NCI-H1694 (cell line): ENCODE results near the gene SYNPO2.
"Not testable (repeated sequence)": the region's sequence is repeated elsewhere in the genome, so short reads cannot be mapped to it uniquely, and the experiment has no call there.

Source experiments
- DNase-seq: peaks from one replicate; lab custom pipeline; 2025; lab: John Stamatoyannopoulos, UW

SYNPO2 gene

GRCh38 chr4:118975449-118976192 is 87.0 kb downstream of the SYNPO2 start:
- DNase-seq = no peak

GRCh38 chr4:118976193-118976560 is 87.5 kb downstream of the SYNPO2 start:
- DNase-seq = not testable (repeated sequence)

DNA sequence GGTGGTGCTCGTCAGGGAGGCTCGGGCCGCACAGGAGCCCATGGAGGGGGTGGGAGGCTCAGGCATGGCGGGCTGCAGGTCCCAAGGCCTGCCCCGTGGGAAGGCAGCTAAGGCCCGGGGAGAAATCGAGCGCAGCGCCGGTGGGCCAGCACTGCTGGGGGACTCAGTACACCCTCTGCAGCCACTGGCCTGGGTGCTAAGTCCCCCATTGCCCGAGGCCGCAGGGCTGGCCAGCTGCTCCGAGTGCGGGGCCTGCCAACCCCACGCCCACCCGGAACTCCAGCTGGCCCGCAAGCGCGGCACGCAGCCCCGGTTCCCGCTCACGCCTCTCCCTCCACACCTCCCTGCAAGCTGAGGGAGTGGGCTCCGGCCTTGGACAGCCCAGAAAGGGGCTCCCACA is 88.4 kb downstream of the SYNPO2 start:
- not testable (repeated sequence) for DNase-seq

DNA sequence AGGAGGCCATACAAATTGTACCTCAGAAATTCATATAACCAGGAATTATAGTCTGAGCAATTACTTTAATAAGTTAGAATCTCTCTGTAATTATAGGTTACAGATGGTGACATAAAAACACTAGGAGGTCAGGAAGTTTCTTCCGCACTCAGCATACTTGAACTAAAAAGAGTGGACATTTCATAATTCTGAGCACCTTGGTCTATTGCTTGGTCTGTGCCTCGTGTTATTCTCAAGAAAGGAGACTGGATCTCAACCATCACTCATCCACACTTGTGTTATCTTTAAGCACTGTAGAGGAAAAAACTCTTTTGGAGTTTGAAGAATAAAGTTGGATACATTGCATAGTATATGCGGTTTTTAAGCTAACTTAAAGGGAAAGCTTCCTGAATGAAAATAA is 91.1 kb downstream of the SYNPO2 start:
- no peak for DNase-seq

- DNase-seq = no peak
Measured at GRCh38 chr4:118981171-118981838, 92.7 kb downstream of the SYNPO2 start.

- peak; percentile 59 for DNase-seq
Measured at GRCh38 chr4:118981839-118982381, 93.3 kb downstream of the SYNPO2 start.

- no peak for DNase-seq
Measured at GRCh38 chr4:118983293-118983692, 94.6 kb downstream of the SYNPO2 start.

- DNase-seq = no peak
Measured at GRCh38 chr4:118983831-118984230, 95.2 kb downstream of the SYNPO2 start.

DNA sequence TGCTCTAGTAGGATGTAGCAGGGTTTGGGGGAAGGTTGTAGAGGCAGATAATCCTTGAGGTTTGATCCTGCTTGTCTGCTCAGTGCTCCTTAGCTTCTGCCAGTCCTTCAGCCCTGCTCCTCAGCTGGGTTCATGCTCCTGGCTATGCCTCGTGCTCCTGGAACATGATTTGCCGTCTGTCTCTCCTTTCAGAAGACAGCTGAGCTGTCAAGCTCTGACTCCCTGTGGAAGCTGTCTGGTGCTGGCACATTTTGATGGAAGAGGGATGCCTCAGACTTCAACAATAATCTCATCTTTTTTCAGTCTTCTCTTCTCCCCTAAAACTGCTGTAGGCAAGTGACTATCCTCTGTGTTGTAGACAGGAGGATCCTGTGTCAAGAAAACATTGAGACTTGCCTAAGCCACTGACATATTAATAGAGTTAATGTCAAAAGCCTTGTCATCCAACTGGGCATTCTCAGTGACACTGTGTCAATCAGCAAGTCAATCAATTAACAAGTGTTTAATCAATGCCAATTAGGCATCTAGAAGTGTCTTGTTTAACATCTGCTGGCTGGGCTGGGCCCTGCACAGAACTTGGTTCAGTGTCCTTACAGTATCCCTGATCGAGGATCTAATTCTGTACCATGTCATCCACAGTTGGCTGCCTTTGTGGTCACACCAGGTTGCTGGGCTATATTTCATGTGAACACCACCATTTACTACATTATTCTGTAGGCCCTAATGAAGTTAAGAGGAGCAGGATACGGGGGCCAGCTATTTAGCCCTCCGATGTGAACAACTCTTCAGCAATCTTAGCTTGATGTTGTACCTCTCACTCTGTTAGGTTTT is 96.7 kb downstream of the SYNPO2 start:
- no peak for DNase-seq

DNA sequence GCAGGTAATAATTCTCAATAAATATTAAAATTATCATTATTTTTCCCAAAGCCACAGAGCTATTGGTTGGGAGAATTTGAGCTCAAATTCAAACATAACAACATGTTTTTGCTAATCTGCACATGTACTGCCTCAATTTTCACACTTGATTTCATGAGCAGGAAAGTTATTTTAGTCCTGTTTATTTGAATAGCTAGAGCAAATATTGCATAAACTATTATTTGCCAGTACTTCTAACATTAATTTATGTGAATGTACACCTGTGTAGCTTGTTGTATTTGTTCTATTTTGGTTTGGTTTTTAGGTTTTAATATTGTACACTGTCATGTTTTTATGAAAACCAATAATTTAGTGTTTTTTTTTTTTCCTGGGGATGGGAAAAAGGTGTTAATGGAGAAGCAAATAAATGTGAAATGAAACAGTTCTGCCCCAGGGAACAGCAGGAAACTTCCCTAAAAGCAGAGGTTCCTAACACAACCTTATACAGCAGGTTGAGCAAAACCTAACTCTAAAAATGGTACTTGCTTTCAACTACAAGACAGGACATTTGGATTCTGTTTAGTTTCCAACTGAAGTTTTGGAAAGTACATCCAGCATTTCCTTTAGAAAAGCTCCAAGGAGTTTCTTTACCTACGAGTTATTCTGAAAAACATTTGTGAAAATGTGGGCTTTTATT is 99.4 kb downstream of the SYNPO2 start:
- no peak for DNase-seq

GRCh38 chr4:118988635-118988972 is 100.0 kb downstream of the SYNPO2 start:
- DNase-seq = no peak

- no peak for DNase-seq
Measured at GRCh38 chr4:118989098-118990080, 100.7 kb downstream of the SYNPO2 start.

DNA sequence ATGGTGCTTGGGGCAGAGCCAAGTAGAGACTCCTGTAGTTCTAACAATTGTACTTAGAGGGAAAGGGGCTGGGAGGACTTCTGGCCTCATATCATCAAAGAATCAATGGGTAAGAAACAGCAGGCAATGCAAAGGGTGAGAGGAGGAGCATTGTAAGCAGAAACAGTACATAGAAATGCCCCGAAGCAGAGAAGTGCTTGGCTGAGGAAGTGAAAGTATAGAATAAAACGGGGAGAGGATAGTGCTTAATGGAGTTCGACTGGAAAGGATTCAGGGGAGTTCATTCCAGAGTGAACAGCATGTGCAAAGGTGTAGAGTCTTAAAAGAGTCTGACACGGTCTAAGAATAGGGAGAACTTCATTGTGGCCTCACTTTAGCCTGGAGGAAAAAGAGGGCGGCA is 103.0 kb downstream of the SYNPO2 start:
- DNase-seq = no peak

GRCh38 chr4:118992149-118992548 is 103.5 kb downstream of the SYNPO2 start:
- no peak for DNase-seq

- no peak for DNase-seq
Measured at GRCh38 chr4:118993333-118993732, 104.7 kb downstream of the SYNPO2 start.

DNA sequence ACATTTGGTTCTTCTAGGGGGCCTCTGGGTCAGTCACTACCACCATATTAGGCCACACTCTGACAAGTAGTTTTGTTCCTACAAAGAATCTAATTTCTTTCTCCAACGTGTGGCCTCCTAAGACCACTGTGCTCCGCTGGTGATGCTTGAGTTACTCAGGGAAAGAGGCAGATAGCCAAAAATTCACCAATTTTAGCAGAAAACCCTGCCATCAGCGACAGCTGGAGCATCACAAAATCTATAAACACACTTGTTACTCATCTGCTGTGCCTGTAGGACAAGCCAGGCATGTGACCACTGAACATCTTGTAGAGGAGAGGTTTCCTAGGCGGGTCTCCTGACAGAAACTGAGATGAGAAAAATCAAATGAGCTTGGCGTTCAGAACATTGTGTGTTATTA is 105.4 kb downstream of the SYNPO2 start:
- DNase-seq = peak; percentile 74

DNA sequence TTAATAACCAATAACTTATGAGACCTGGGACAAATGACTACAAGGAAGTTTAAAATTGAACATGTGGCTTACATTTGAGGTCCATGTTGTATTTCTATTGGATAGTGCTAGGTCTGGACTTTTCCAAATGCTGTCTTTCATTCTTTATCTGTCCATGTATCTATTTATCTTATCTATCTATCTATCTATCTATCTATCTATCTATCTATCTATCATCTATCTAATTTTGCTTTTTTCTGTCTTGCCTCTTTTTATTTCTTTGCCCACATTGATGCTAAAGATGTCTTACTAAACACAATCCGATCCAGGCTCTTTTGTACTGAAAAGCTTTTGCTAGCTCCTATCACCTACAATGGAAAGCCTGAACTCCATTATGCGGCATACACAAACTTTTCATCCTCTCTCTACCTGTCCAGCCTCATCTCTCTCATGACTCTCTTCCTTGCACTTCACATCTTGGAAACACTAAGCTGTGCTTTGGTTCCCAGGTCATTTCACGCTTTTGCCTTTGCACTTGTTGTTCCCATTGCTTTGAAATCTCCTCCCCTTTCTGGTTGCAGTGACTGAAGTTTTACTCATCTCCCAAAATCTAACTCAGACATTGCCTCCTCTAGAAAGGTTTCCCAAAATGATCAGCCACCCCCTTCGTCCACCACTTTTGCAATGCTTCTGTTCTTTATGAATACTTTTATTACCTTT is 107.2 kb downstream of the SYNPO2 start:
- DNase-seq = no peak

GRCh38 chr4:118997601-118998000 is 108.9 kb downstream of the SYNPO2 start:
- no peak for DNase-seq

- DNase-seq = no peak
Measured at GRCh38 chr4:118999919-119000318, 111.3 kb downstream of the SYNPO2 start.

- no peak for DNase-seq
Measured at GRCh38 chr4:119000400-119000799, 111.7 kb downstream of the SYNPO2 start.
